Esophagus squamous epithelium (tissue), 4 donors: ENCODE measurements around the gene BCL2L15.

Source experiments
- POLR2A ChIP-seq, 4 donors: fragments of 450-650 bp; IDR thresholded peaks; one replicate each; pipeline ENCODE4 v1.6.1; 2017; ENCODE audit warnings: antibody characterized with exemption in 4 of 4, mild to moderate bottlenecking in 4 of 4, moderate library complexity in 3 of 4
- TF ChIP-seq, protein P1 (sequence below), 6 experiments: fragments of 450-650 bp in 4 of 6; fragments of 200-600 bp in 2 of 6; sonication (generic) in 2 of 6; IDR thresholded peaks; one replicate each; pipeline ENCODE4 v1.5.1; 2016 to 2019; ENCODE audit warnings: antibody characterized with exemption in 6 of 6, mild to moderate bottlenecking in 4 of 6, moderate library complexity in 4 of 6

DNA sequence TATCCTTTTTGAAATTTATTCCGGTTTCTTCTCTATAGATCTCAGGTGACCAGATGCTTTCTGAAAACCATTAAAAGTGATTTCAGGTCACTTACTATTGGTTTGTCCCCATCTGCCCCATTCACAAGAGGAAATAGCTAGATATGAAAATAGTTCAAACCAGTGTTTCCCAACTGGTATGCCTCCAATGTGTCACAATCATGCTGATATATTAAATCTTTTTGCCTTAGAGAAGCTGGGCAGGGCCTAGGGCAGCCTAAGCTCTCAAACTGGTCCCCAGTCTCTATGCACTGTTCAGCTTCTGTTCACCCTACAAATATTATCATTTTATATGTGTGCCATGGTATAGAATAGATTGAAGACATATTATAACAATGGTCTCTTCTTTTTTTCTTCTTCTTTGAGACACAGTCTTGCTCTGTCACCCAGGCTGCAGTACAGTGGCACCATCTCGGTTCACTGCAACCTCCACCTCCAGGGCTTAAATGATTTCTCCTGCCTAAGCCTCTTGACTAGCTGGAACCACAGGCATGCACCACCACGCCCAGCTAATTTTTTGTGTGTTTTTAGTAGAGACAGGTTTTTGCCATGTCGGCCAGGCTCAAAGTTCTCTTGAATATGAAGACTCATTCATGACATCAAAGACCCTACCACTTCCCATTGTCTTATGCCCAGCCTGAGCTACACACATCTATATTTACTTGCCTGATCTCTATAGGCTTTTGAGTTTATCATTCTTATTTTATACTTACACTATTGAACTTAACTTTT, 31.6 kb downstream of the BCL2L15 start:
- TF ChIP-seq, protein P1, sequence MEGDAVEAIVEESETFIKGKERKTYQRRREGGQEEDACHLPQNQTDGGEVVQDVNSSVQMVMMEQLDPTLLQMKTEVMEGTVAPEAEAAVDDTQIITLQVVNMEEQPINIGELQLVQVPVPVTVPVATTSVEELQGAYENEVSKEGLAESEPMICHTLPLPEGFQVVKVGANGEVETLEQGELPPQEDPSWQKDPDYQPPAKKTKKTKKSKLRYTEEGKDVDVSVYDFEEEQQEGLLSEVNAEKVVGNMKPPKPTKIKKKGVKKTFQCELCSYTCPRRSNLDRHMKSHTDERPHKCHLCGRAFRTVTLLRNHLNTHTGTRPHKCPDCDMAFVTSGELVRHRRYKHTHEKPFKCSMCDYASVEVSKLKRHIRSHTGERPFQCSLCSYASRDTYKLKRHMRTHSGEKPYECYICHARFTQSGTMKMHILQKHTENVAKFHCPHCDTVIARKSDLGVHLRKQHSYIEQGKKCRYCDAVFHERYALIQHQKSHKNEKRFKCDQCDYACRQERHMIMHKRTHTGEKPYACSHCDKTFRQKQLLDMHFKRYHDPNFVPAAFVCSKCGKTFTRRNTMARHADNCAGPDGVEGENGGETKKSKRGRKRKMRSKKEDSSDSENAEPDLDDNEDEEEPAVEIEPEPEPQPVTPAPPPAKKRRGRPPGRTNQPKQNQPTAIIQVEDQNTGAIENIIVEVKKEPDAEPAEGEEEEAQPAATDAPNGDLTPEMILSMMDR (IDR thresholded peaks at IDR 0.05), result no peak
- TF ChIP-seq POLR2A (IDR thresholded peaks at IDR 0.05), result no peak
